Left kidney (tissue), 2 donors: ENCODE measurements around the gene EXOC2. TPM values are rescaled to one million over a fixed set of nuclear protein-coding genes. Genes with fewer than 3 reads are reported as not detected.

Experiments
- DNase-seq: peaks from one replicate; pipeline ENCODE4 v3.0.0-alpha.2; 2013
- polyA plus RNA-seq: library from polyadenylated mRNA; unstranded; fragments of 120-200 nt; gene quantifications from one replicate; pipeline ENCODE4 v1.2.1, GENCODE V29; 2013; ENCODE audit not compliant: insufficient read length

EXOC2 gene
- polyA plus RNA-seq, 1 donor = 24.5 TPM

DNA sequence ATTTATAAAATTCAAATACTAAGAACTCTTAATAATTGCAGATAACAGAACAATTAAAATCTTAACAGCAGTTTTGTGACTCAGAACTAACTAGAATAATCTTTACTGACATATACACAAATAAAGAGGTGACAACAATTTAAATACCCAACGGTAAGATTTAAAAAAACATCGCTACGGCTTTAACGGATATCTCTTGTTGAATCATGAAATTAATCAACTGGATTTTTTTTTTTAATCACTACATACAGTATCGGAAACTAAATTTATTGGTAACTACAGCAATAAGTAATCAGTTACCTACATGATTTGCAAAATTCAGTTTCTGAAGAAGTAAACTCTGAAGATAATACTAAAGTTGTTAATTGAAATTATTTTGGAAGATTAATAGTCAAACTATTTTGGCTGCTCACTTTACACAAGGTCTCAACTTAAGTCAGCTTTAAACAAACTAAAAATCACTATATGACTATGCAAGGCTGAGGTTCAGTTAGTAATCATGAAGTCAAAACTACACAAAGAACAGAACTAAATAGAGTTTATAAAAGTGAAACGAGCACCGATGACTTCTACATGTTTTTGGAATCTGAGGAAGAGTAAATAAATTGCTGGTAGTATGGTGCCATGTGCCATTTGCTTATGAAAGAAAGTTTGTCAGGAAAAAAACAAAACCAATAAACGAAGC is 164.8 kb downstream of the EXOC2 start:
- no peak for DNase-seq

DNA sequence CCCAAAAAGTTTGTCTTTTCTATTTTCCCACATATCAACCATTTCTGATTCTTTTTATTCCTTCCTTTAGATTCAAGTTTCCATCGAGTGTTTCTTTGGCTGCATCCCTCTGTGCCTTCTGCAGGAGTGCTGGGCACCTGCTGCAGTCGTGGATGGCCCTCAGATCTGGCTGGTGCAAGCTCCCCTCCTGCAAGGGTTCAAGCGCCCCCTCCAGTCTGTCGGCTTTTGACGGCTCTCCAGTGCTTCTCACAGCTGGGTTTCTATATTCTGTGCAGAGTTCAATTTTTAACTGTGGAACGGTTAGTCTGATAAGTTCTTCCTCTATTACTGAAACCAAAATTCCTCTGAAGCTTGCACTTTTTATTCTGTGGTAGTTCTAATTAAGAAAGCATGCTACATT is 168.1 kb downstream of the EXOC2 start:
- no peak for DNase-seq

DNA sequence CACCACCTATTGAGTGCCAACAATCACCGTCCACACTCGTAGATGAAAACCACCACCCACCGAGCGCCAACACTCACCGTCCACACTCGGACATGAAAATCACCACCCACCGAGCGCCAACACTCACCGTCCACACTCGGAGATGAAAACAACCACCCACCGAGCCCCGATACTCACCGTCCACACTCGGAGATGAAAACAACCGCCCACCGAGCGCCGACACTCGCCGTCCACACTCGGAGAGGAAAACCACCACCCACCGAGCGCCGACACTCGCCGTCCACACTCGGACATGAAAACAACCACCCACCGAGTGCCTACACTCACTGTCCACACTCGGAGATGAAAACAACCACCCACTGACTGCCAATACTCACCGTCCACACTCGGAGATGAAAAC is 172.1 kb downstream of the EXOC2 start:
- DNase-seq = no peak

DNA sequence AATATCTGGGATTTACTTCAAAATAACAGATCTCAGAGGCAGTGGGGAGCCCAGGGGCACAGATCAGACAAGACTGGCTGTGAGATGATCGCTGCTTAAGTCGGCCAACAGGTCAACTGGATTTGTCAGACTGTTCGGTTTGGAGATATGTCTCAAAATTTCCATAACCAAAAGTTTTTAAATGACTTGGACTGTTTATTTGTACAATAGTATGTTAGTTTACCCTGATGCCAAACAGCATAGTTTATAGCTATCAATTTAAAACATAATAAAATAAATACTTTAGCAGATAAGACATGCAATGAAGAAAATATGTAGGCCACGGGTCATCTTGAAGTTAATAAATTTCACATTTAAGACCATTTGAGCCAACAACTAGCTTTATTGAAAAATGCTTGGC is 174.7 kb downstream of the EXOC2 start:
- no peak for DNase-seq

DNA sequence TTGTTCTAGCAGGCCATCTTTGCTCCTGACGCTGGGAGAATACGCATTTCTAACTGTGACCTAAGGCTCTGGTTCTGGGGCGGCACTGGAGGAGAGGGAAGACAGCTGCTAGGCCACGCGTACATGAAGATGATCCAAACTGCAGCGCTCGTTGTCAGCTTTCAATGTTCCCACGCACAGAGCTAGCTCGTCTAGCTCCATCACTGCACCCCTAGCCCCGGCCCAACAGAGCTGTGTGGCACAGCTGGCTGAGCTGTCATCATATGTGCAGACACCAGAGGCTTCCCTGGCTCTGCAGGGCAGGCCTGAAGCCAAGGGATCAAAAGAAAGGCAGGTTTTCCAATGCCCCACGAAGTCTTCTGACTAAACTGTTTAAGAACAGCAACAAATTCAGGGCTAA is 176.7 kb downstream of the EXOC2 start:
- DNase-seq = no peak

DNA sequence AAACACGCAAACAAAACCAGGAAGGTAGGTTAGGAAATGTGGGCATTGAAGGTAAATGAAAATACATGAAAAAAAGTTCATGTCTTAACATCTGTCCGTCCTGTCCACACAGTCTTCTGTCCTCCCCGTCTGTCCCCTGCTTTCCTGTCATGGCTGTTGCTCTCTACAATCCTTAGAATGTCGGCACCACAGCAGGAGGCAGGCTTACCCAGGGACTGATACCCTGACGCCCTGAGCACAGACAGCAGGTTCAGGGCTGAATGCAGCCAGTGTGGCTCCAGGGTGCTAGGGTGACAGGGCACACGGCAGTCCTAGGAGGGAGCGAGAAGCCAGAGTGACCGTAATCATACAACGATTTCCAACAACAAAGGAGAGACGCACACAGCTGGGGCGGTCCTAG is 177.7 kb downstream of the EXOC2 start:
- DNase-seq = no peak

DNA sequence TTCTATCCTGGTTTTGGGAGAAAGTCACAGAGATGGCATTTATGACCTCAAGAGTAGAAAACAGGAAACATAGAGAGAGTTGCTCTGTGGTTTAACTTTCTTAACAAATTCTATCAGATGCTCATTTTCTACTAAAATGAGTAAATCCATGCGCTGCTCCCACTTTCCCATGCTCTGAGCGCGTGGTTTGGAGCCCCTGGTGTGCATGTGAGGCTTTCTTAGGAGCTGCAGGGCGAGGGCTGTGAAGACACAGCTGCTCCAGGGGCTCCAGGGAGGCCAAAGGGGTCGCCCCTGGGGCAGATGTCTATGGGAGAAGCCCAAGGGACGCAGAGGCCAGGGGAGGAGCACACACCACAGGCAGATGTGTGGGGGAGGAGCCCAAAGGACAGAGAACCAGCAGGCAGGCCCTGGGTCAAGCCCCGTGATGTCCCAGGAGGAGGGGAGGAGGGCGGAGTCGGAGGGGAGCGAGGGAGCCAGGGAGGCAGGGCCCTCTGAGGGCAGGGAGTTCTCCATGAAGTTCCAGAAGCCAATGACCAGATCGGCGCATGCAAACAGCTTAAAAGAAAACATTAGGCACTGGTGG is 178.5 kb downstream of the EXOC2 start:
- peak; percentile 11 for DNase-seq

DNA sequence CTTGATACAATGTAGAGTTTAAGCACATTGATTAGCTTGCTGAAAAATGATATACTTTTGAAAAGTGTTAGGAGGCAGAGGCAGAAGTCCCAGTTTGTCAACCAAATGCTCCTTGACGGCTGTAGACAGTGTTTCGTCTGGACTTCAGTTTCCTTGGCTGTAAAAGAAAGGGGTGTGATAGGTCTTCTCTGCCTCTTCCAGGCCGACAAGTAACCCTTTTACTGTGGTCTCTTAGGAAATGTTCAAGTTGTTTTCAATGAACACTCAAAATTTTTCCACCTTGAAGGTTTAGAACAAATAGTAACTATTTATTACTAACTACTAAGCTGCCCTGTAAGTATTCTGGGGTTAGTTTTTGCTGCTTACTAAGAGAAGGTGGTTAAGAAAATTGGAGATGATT is 179.0 kb downstream of the EXOC2 start:
- no peak for DNase-seq

DNA sequence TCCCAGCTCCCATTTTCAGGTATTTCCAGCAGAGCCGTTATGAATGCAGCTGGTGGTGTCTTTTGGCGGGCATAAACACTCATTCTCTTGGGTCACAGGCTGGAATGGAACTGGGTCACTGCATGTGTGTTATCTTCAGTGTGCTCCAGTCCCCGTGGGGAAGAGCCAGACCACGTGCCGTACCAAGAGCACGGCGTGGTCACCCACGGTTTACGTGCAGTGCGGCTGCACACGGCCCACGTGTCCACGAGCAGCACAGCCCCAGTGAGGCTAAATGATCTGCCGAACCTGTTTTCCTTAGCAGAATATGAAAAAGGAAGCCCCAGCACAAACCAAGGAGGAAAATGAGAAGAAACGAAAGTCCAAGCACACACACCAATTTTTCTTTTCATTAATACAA is 179.9 kb downstream of the EXOC2 start:
- DNase-seq = no peak

DNA sequence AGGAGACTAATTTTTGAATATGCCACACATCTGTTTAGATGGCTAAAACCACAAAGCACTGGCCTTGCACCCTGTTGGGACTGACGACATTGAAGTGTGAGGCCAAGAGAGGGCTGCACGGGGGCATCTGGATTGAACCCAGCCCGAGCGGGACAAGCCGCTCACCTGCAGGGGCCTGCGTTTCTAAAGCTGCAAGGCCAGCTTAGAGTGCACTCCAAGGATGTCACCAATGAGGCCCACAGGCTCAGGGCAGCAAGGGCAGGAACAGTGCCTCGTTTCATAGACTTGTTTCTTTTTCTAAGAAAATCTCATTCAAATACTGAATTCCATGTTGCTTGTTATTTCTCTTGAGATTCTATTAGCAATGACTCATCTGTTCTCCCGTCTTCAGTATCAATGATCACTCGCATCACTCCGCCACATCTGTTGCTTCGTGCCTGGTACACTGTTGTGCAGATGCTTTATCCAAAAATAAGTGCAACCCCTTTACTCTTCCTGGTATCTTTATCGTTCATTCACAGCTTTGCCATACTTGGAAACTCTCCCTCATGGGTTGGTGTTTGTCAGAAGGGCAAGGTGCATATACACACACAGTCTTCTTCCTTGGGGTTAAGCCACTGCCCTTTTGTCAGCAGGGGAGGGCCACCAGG is 181.3 kb downstream of the EXOC2 start:
- no peak for DNase-seq

DNA sequence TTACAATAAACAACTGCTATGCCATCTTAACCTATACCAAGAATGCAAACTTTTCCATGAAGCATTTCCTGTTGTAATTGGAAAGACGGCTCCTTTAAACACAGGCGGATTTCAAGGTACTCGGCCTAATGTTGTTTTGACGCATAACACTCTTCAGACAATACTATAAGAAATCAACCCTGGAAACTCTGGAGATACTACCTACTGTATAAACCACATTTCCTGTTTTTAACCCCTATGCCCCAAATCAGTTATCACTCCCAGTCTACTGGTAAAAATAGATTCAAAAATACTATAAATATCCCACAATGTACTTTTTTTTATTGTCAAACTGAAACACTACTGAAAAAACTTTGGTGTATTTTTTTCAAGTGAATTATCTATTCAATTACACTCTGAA is 183.3 kb downstream of the EXOC2 start:
- DNase-seq = no peak

DNA sequence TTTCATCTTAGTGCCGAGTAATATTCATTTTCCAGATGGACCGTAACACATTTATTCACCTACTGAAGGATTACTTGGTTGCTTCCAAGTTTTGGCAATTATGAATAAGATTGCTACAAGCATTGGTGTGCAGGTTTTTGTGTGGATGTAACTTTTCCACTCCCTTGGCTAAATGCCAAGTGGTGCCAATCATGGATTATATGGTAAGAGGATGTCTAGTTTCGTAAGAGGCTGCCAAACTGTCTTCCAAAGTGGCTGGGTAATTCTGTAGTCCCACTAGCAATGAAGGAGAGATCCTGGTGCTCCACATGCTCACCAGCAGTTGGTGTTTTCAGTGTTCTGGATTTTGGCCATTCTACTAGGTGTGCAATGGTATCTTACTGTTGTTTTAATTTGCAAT is 184.3 kb downstream of the EXOC2 start:
- no peak for DNase-seq

DNA sequence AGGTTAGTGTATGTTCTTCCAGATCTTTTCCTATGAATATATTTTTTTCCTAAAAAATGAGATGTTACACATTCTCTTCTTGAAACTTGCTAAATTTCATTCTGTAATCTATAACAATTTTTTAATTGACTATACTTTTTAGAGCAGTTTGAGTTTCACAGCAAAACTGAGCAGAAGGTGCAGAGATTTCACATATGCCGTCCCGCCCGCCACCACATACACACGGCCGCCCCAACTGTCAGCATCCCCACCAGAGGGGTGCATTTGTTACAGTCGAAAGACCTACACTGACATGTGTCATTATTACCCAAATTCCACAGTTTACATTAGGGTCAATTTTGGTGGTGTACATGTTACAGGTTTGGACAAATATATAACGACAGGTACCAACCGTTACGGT is 184.9 kb downstream of the EXOC2 start:
- no peak for DNase-seq

DNA sequence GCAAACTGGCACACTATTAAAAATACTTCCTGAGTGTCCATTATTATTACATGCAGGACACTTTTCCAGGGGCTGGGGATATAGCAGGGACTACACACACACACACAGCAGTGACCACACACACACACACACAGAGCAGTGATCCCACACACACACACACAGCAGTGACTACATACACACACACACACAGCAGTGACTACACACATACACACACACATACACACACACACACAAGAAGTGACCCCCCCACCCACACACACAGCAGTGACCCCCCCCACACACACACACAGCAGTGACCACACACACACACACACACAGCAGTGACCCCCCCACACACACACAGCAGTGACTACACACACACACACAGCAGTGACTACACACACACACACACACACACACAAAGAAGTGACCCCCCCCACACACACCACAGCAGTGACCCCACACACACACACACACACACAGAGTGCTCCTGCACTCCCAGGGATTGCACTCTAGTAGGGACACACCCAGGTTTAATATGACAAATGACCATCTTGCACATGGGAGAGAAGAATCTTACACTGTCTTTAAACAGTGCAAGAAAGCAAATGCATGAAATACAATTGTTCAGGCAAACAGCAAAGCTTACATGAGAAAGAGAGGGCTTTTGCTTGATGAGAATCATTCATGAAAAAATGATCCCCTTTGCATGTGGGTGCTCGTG is 185.9 kb downstream of the EXOC2 start:
- no peak for DNase-seq

DNA sequence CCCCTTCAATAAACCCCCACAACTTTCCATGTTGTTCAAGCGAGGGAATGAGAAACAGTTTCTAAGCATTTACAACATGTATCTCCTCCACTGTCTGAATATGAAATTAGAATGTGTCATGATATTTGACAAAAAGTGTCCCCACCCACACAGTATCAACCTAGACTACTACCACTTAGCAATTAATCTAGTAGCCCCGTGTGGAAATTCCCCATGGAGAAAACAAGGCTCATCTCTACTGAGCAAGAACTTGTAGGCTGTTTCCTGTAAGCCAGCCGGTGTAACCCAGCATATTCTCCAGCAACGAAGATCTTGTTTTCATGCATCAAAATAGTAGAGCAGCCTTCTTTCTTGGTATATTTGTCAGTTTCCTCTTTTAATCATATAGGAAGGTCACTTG is 186.4 kb downstream of the EXOC2 start:
- DNase-seq = no peak

DNA sequence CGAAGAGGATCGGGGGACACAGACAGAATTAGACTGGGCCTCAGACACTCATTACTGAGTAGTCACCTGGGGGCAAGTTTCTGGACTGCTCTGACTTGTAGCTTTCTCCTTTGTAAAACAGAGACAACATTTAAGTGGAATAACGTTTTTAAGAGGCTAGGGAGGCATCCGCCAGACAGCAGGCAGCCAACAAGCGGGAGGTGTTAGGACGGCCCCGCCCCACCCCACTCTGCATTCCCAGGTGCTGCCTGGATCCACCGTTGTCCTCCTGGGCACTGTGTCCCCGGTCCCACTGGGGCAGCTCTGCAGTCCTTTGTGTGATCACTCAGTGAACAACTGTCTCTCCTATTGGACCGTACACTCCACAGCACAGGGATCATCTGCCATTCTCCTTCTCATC is 187.6 kb downstream of the EXOC2 start:
- no peak for DNase-seq

DNA sequence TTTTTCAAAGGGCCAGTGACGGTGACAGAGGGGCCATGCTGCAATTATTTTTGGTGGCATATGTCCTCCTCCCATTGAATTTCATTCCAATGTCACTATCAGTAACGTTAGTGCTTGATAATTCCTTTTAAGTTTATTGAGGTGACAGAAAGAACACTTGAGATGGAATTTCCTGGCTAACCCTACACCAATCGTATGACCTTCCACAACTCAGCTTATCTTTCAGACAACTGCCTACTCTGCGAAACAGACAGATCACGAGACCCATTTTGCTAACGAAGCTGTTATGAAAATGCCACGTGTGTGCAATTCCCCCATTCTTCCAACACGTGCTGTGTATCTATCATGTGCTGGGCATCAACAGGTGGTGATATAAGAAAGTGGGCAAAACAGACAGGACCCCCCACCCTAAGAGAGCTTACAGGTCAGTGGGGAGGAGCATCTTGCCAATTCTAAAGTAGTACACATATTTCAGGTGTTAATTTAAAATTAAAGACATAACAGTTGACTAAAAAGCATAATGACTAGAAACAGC is 188.4 kb downstream of the EXOC2 start:
- no peak for DNase-seq

DNA sequence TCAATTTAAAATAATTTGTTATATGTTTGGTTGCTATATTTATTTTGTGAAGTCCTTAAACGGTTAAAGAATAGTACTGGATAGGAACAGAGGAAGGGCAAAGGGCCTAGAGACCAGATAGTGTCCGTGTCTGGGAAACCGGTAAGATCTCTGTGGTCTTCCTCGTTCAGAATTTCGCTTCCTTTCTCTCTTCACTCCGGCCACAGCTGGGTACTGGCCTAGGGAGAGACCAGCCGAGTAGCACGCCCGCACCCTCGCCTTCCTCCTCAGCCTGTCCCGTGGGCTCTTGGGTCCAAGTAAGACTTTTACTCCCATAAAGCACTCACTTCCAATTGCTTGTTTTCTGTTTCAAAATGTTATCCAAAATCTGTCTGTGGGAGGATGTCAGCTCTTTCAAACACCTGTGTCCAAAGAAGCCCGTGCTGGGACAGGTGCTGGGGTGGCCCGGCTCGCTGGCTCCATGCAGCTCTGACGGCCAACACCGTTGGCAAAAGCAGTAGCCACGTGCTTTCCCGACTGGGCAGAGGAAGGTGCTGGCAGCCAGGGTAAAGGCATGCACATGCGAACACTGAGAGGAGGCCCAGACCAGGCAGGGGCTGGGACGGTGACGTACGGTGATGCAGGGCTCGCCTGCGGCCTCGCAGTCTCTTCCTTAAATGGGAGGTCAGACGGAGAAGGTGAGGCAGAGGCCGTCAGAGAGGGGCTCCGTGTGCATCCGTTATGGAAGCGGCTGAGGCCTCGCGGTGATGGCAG is 189.2 kb downstream of the EXOC2 start:
- DNase-seq = no peak

DNA sequence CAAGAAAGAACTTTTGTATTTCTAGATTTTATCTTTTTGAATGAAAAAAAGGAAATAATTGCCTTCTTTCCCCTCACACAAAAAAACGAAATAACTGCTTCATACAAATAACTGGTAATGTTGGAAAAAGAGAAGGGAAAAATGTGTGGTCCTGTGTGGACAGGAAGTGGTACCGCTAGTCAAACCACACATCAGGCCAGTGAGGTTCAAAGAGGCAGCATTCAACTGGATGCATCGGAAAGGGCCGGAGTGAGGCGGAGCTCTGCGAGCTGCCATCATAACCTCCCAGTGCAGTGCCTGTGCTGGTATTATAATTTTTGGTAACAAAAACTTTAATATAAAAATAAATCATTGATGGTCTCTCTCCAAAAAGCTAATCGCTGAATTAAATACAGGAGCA is 190.2 kb downstream of the EXOC2 start:
- no peak for DNase-seq

DNA sequence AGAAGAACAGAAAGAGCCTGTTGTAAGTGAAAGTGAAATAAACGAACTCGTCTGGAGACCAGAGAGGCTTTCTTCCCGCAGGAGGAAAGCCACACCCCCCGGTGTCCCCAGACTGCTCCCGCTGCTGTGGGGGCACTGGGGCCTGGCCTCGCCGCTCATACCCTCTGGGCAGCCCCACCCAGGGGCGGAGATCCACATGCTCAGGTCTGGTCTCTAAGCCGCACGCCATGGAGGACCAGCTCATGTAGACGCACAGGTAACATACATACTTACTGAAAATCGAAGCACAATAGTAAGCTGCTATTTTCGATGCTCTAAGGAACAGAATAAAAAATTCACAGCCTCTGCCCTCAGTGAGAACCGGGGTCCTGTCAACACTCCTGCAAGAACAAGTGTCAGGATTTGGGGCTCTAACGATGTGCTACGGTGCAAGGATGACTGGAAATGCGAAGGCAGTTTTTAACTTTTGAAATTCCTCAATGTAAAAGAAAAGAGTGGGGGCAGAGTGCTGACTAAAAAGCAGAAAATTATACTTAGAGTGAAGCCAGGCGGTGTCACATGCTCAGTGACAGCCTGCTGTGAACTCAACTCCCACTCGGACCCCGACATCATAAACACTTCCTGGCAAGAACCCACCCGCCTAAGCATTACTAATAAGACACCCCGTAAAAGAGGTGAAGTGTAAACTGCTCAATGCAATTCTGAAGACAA is 190.9 kb downstream of the EXOC2 start:
- no peak for DNase-seq

DNA sequence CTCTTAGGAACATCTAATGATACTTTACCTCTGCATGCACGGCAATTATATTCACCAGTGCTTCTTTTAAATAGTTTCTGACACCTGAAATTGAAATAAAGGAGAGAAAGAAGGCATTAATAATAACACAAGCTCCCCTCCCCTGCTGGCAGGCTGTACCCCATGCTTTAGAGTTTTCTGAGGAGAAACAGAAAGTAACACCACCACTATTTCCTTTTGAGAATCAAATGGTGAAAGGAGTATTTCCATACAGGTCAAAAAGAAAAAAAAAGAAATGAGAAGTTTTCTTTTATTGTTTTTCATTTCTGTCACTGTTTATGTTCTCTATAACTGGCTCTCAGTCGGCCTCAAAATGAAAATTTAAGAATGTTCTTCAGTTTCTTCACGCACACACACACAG is 193.3 kb downstream of the EXOC2 start:
- DNase-seq = no peak

DNA sequence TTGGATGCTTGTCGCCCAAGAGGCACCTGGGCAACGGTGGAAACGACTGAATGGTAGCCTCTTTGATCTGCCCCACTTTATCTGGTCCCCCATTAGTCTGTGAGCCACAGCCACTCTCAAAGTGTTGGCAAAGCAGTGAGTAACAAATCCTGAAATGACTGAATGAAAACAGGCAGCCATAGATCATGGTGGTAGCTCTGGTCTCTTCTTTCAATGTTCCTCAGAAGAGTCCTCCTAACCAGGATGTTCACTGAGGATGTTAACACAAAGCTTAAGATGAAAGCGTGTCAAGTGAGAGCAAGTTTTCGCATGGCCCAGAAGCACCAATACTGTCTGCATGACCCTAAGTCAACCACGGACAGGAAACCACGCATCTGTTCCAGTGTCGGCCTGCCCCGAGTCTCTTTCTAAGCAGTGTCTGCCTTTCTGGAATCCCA is 194.1 kb downstream of the EXOC2 start:
- DNase-seq = no peak
